HG03432 (cell line): ENCODE measurements around the gene SSH2.
"Not testable (repeated sequence)": the region's sequence is repeated elsewhere in the genome, so short reads cannot be mapped to it uniquely, and the experiment has no call there.

Source experiments
- ATAC-seq: cut with Tn5 transposase; IDR thresholded peaks from one replicate; pipeline ENCODE4 v1.9.1; 2021; ENCODE audit warnings: mild to moderate bottlenecking, moderate library complexity; ENCODE audit not compliant: unreplicated experiment

SSH2 gene

GRCh38 chr17:29747660-29748059 lies 182.4 kb downstream of the SSH2 start:
- ATAC-seq, result no peak

GRCh38 chr17:29746669-29747068 lies 183.4 kb downstream of the SSH2 start:
- no peak for ATAC-seq

DNA sequence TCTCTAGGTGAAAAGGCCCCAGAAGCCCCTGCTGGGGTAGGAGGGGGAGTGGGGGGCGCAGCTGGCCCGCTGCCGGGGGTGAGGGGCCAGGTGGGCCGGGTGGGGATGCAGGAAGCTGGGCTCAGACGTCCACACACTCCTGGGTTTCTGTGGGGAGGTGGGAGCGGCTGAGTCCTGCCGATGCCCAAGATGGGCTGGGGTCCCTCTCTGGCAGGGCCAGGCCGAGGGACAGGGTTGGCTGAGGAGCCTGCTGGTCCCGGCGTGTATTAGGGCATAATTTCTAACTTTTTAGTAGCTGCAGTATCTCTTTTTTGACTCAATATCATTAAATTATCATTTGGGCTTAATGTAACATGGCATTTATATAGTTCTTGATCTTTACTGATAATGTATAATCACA lies 185.9 kb downstream of the SSH2 start:
- ATAC-seq, result no peak

DNA sequence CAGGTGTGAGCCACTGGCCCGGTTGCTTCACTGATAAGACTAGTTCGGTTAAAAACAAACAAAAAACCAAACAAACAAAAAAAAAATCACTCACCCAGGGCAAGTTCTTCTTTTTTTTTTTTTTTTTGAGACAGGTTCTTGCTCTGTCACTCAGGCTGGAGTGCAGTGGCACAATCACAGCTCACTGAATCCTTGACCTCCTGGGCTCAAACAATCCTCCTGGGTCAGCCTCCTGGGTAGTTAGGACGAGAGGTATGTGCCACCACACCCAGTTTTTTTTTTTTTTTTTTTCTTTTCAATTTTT lies 187.9 kb downstream of the SSH2 start:
- ATAC-seq, result no peak

DNA sequence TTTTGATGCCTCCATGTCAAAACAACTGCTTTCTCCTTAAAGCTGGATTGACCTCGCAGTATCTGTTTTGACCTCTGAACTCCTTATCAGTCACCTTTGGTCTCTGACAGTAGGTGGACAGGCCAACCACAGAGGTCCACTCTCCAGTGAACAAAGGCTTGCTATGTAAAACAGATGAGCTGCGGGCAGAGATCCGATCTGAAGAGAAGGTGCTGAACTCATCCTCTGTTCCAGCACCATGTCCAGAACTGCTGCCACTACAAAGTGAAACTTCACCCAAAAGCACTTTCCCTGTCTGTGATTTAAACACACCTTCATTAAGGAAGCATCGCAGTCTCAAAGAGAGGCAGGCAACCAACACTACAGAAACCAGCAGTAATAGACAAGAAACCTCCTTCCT lies 190.0 kb downstream of the SSH2 start:
- no peak for ATAC-seq

GRCh38 chr17:29734640-29735039 lies 195.4 kb downstream of the SSH2 start:
- no peak for ATAC-seq

DNA sequence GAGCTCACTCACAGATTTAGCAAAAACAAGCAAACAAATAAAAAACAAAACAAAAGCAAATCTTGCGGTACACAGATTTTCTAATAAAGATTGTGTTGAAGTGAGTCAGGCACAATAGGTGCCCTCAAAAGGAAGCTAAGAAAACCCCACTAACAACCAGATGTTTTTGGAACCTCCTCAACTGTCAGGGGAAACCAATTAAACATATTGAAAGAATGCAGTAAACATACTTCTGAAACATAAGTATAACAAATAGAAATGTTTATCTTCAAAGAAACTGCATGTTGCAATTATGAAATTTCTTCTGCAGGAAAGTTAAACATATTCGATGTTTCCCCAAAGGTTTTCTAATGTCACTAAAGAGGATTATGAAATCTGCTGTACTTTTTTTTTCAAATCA lies 196.9 kb downstream of the SSH2 start:
- ATAC-seq, result no peak

GRCh38 chr17:29732613-29733012 lies 197.4 kb downstream of the SSH2 start:
- ATAC-seq, result no peak

GRCh38 chr17:29732209-29732608 lies 197.8 kb downstream of the SSH2 start:
- ATAC-seq, result no peak

- ATAC-seq, result no peak
These were observed 198.5 kb downstream of the SSH2 start for GRCh38 chr17:29731589-29731929.

GRCh38 chr17:29728490-29728889 lies 201.5 kb downstream of the SSH2 start:
- no peak for ATAC-seq

- ATAC-seq, result no peak
These were observed 203.2 kb downstream of the SSH2 start for GRCh38 chr17:29726715-29727252.

DNA sequence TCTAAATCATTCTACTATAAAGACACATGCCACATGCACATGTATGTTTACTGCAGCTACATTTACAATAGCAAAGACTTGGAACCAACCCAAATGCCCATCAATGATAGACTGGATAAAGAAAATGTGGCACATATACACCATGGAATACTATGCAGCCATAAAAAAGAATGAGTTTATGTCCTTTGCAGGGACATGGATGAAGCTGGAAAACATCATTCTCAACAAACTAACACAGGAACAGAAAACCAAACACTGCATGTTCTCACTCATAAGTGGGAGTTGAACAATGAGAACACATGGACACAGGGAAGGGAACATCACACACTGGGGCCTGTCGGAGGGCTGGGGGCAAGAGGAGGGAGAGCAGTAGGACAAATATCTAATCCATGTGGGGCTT lies 204.6 kb downstream of the SSH2 start:
- not testable (repeated sequence) for ATAC-seq

DNA sequence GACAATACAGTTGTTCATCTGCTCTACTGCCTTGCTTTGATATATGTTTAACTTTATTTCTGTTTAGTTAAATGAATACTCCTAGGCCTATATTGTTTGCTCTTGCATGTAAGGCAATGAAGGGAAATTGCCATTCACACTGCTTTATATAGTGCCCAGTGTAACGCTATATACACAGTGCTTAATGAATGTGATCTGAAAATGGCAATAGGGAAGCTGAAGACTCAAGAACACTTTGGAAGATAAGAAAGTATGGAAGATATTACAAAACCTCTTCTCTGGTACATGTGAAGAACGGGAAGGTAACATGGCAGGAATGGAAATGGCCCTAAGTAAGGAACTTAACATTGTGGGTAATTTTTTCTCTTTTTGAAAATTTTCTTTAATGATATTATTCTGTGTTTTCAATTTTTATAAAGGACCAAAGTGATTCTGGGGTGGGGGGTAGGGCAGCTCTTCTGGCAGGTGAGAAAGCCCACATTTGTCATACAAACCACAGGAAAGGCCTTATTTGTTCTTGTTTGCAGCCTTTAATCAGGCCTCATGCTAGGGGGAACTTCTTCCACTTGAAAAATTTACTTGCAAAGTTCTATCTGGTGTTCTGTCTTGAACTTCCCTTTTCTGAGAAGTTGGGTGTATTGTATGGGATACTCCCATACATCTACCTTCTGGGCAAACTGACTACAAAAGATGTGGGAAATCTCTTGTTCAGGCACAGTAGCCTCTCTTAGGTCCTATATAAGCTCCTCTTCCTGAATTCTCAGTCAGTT lies 206.6 kb downstream of the SSH2 start:
- no peak for ATAC-seq

DNA sequence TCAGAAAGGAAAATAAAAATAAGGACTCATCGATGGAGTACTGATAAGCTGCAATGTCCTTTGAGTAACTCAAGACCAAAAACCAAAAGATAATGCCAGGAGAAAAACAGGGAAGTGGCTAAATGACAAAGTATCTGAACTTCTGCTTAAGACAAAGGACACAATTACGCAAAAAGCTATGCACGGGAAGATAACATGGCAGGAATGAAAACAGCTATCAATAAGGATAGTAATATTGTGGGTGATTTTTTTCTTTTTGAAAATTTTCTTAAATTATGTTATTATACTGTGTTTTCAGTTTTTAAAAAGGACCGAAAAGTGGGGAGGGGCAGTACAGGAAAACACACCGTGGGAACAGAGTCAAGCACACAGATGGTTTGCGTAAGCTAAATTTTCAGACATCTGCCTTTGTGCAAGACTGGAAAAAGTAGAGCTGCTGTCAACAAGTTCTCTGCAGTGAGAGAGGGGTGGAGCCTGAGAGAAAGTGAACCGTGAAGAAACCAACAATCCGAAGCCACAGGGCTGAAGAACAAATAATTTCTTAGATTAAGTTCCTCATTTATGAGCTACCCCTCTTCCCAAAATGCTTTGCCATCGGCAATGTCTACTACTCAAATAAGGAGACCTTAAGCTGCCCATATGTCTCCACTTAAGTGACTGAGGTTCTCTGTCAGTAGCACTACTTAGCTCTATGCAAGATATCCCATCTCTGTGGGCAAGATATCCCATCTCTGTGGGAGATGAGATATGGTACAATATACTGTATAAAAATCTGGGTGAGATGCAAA lies 207.4 kb downstream of the SSH2 start:
- ATAC-seq, result peak; percentile 78

DNA sequence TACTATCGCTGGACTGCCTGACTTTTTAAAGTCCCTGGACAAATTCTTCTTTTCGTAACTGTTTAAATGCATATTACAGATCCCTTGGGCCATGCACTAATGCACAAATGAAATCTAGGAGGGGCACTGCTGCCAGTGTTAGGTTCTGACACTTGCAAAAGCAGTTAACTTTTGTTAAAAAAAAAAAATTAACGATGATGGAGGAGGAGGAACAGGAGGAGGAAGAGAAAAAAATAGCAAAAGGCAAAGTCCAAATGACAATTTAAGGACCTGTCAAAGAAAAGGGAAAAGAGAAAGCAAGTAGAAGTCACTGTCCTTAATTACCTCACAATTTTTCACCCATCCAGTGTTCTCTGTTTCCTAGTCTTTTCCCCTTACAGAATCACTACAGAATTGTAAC lies 209.5 kb downstream of the SSH2 start:
- ATAC-seq, result no peak

DNA sequence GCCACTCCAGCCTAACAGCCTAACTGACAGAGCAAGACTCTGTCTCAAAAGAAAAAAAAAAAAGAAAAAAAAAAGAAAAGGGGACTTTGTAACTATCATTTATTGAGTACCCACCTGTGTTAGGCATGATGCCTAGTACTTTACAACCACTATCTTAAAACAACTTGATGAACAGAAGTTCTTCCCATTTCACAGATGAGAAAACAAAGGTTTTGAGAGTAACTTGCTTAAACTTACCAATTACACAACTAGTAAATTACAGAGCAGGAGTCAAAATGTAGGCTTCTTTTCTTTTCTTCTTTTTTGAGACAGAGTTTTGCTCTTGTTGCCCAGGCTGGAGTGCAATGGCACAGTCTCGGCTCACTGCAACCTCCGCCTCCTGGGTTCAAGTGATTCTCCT lies 210.6 kb downstream of the SSH2 start:
- ATAC-seq, result no peak

- no peak for ATAC-seq
These were observed 211.5 kb downstream of the SSH2 start for GRCh38 chr17:29718446-29719039.

DNA sequence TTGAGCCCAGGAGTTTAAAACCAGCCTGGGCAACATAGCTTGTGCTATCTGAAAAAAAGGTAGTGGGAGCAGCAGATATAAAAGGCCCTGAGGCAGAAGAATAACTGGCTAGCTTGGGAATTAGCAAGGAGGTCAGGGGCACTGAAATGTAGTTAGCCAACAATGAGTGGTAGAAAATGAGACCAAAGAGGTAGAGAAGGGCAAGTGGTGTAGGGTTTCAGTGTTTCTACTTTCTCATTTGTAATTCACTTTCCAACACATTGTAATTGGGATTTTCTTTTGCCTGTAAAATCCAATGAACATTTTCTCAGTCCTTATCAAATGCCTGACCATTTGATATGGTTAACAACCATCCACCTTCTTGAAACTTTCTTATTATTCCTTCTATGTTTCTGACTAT lies 212.2 kb downstream of the SSH2 start:
- no peak for ATAC-seq

DNA sequence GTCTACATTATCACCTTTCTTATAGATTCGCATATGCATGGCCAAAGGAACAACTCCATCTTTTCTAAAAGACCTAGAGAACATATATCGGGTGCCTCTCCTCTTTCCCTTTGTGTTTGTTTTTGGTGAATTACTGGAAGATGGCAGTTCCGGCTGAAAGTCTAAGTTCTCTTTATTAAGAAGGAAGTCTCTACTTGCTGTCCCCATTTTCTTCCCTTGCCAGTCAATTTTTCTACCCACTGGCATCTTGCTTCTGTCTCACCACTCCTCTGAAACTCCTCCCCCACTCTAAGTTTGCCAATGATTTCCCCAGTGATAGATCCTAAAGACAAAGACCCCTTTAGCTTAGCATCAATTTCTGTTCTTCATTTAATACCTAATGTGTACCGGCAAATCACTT lies 213.5 kb downstream of the SSH2 start:
- no peak for ATAC-seq

- ATAC-seq, result no peak
These were observed 214.3 kb downstream of the SSH2 start for GRCh38 chr17:29715680-29716079.

DNA sequence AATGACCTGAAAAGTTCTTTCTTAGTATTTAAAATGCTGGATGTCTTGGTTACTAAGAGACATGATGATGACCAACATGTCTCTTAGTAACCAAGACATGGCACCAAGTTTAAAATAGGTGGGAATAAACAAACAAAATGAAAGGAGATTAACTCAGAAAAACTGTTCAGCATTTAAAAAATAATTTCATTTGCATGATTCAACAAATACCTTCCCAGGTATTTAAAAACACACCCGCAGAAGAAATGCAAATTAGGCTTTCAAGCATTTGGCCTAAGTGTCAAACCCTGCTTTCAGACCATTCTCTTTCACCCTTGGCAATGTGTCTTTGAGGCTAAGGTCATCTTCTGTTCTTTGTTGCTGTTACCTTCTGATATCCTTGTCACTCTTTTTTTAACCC lies 215.9 kb downstream of the SSH2 start:
- ATAC-seq, result no peak
